ENCODE measurements around the gene DCDC2.

GRCh38 chr6:24396824-24397223 is 39.0 kb upstream of the DCDC2 start:
- TF ChIP-seq POLR2A (IDR thresholded peaks at IDR 0.05), result no peak
- no peak for TF ChIP-seq CTCF (IDR thresholded peaks at IDR 0.05)
- TF ChIP-seq POLR2AphosphoS5 (IDR thresholded peaks at IDR 0.05), result no peak
